Cardiac muscle cell (in vitro differentiated cells and primary cell): ENCODE data around the gene TTLL8. TPM values are rescaled to one million over a fixed set of nuclear protein-coding genes. Genes with fewer than 3 reads are reported as not detected.

Experiments
- DNase-seq, 2 donors: peaks; one replicate each; pipeline versions ENCODE4 v3.0.0 to v3.0.0-alpha.2; 2010 to 2017; ENCODE audit warnings: low read depth in 1 of 2, low spot score in 1 of 2
- H3K27ac ChIP-seq: fragments of 200-600 bp; sonication (generic); 2 replicates; pipeline ENCODE4 v1.5.1; 2016
- H3K27me3 ChIP-seq: fragments of 200-600 bp; sonication (generic); 2 replicates; pipeline ENCODE4 v1.6.0; 2016; ENCODE audit warnings: control low read depth
- H3K36me3 ChIP-seq: fragments of 200-600 bp; sonication (generic); 2 replicates; pipeline ENCODE4 v1.5.1; 2016; ENCODE audit warnings: control low read depth
- H3K4me1 ChIP-seq: fragments of 200-600 bp; sonication (generic); 2 replicates; pipeline ENCODE4 v1.8.1; 2017; ENCODE audit warnings: low read depth, mild to moderate bottlenecking, mixed run types
- H3K4me3 ChIP-seq: fragments of 200-600 bp; sonication (generic); 2 replicates; pipeline ENCODE4 v1.5.1; 2016; ENCODE audit warnings: mild to moderate bottlenecking
- H3K9me3 ChIP-seq: fragments of 200-600 bp; sonication (generic); 2 replicates; pipeline ENCODE4 v1.5.1; 2017; ENCODE audit warnings: low read depth, mild to moderate bottlenecking, control low read depth
- polyA plus RNA-seq: library from polyadenylated mRNA; unstranded; fragments of >200 nt; fragmentation: Nextera tagmentation; extraction: Ambion mirVana; gene quantifications from 2 replicates; pipeline ENCODE4 v1.2.1, GENCODE V29; 2016
- total RNA-seq: library from RNA; depleted of rRNA; stranded (reverse); fragments of >200 nt; gene quantifications from 2 replicates; pipeline ENCODE4 v1.2.3, GENCODE V29; 2016
- TF ChIP-seq, protein P1 (sequence below): IDR thresholded peaks from 2 replicates; pipeline ENCODE4 v1.5.1; 2012; ENCODE audit warnings: low read depth, mild to moderate bottlenecking, low read length

Gene TTLL8
- total and polyA plus RNA-seq, 2 experiments from 2014 or later = not detected

DNA sequence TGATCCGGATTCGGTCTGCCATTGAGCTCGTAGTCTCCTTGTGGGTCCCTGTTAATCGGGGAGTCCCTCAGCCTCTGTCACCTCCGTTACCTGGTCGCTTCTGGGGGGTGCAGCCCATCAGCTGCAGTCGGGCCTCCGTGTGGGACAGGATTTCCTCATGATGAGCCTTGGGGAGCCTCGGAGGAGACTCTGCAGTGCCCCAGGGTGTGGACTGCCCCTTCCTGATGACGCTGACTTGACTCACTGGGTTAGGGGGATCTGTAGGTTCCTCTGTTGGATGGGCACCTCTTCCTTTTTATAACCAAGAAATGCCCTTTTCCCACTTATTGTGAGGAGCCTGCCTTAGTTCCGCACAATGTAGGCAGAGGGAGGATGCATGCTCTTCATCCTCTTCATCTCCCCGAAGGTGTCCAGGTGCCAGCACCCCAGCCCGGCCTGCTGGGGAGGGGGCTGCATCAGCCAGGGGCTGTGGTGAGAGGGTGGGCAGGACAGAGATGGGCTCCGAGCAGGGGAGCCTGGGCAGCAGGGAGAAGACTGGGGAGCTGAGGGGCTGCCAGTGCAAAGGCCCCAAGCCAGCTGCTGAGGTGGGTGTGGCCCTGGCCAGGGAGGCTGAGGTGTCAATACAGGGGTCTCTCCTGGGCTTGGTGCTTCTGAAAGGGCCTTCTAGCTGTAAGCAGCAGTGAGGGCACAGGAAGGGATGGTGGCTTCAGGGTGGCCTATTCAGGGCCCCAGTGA lies 13.5 kb upstream of the TTLL8 start:
- H3K27me3 ChIP-seq = no peaks in the 10 kb centered on the region
- H3K4me1 ChIP-seq = no peaks in the 10 kb centered on the region
- H3K4me3 ChIP-seq = no peak overlapping the region
- H3K36me3 ChIP-seq = no peaks in the 10 kb centered on the region
- TF ChIP-seq, protein P1, sequence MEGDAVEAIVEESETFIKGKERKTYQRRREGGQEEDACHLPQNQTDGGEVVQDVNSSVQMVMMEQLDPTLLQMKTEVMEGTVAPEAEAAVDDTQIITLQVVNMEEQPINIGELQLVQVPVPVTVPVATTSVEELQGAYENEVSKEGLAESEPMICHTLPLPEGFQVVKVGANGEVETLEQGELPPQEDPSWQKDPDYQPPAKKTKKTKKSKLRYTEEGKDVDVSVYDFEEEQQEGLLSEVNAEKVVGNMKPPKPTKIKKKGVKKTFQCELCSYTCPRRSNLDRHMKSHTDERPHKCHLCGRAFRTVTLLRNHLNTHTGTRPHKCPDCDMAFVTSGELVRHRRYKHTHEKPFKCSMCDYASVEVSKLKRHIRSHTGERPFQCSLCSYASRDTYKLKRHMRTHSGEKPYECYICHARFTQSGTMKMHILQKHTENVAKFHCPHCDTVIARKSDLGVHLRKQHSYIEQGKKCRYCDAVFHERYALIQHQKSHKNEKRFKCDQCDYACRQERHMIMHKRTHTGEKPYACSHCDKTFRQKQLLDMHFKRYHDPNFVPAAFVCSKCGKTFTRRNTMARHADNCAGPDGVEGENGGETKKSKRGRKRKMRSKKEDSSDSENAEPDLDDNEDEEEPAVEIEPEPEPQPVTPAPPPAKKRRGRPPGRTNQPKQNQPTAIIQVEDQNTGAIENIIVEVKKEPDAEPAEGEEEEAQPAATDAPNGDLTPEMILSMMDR = no peak
- DNase-seq = no peak
- no peak overlapping the region for H3K27ac ChIP-seq
- H3K9me3 ChIP-seq = no peaks in the 10 kb centered on the region

DNA sequence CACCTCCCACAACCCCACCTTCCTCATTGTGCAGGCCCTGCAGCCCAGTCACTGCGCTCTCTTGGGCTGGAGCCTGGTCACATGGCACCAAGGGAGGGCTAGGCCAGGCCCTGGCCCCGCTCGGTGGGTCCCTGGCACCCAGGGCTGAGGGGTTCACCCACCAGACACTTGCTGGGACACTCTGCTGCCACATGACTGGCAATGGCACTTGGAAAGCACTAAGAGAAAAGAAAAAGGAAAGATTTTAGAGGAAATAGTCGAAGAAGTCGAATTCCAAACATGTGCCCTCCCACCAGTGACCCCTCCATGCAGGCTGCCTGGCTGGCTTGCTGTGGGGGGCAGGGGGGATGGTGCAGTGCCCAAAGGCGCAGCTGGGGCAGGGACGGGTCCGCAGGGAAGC lies 12.3 kb upstream of the TTLL8 start:
- TF ChIP-seq, protein P1 = no peak
- Histone ChIP-seq H3K9me3 (no peaks in the 10 kb centered on the region), H3K4me3 (no peak overlapping the region), H3K36me3 (no peaks in the 10 kb centered on the region), H3K27ac (no peak overlapping the region), H3K27me3 (no peaks in the 10 kb centered on the region), H3K4me1 (no peaks in the 10 kb centered on the region)
- no peak for DNase-seq

DNA sequence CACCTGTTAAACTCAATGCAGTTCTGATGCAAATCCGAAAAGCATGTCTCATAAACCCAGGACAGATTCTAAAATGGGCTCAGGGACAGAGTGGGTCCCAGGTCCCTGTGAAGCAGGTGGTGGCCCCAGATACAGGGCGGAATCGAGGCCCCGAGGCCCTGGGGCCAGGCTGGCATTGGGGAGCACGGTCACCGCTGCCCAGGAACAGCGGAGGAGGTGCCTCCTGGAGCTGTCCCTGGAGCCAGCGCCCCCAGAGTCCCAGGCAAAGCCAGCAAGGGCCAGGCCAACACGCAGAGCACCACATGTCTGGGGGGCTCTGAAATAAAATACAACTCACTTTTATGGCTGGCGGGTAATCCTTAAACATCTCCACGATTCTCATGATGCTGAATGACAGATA lies 10.0 kb upstream of the TTLL8 start:
- no peaks in the 10 kb centered on the region for H3K9me3 ChIP-seq
- DNase-seq = no peak
- H3K4me1 ChIP-seq = no peaks in the 10 kb centered on the region
- no peak overlapping the region for H3K27ac ChIP-seq
- TF ChIP-seq, protein P1 = no peak
- no peaks in the 10 kb centered on the region for H3K27me3 ChIP-seq
- H3K36me3 ChIP-seq = no peaks in the 10 kb centered on the region
- H3K4me3 ChIP-seq = no peak overlapping the region

DNA sequence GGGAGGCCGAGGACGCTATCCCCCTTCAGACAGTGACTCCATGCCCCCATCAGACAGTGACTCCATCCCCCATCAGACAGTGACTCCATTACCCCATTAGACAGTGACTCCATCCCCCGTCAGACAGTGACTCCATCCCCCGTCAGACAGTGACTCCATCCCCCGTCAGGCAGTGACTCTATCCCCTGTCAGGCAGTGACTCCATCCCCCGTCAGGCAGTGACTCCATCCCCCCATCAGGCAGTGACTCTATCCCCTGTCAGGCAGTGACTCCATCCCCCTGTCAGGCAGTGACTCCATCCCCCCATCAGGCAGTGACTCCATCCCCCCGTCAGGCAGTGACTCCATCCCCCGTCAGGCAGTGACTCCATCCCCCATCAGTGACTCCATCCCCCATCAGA lies 9.1 kb upstream of the TTLL8 start:
- Histone ChIP-seq H3K4me1 (no peaks in the 10 kb centered on the region), H3K9me3 (no peaks in the 10 kb centered on the region), H3K4me3 (no peak overlapping the region), H3K36me3 (no peaks in the 10 kb centered on the region), H3K27me3 (no peaks in the 10 kb centered on the region), H3K27ac (no peak overlapping the region)
- TF ChIP-seq, protein P1 = no peak
- DNase-seq = no peak

DNA sequence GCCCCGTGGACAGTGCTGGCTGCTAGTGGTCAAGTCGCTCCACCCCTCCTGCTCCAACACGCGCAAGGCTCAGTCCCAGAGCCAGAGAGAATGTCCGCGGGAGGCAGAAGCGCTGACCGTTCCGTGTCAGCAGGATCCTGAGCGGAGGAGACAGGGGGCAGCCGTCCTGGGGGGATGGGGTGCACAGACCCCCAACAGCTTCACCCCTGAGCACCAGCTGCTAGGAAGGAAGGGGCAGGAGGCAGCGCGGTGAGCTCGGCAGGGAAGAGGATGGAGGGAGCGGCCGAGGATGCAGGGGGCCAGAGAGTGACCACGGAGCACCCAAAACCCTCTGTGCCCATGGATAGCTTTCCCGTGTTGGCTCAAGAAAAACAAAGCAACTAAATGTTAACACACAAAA lies 6.4 kb upstream of the TTLL8 start:
- TF ChIP-seq, protein P1 = no peak
- no peak overlapping the region for H3K4me3 ChIP-seq
- no peaks in the 10 kb centered on the region for H3K27me3 ChIP-seq
- no peak overlapping the region for H3K27ac ChIP-seq
- no peaks in the 10 kb centered on the region for H3K9me3 ChIP-seq
- DNase-seq = no peak
- H3K36me3 ChIP-seq = no peaks in the 10 kb centered on the region
- peaks cover 13% of the 10 kb centered on the region for H3K4me1 ChIP-seq
